HL-60 (cell line): ENCODE measurements around the gene PNMA1.

Experiments used
- DNase-seq, 2 experiments: peaks; one replicate each; pipeline ENCODE4 v3.0.0-alpha.2; 2010 to 2020; ENCODE audit warnings: low read depth in 1 of 2, low spot score in 1 of 2
- H3K27ac ChIP-seq: fragments of 250-450 bp; sonication (Bioruptor Pico); replicated peaks from 2 replicates; pipeline ENCODE4 v1.5.1; 2020; ENCODE audit warnings: mild to moderate bottlenecking, moderate library complexity
- H3K27me3 ChIP-seq: fragments of 250-450 bp; sonication (Bioruptor Pico); 2 replicates; pipeline ENCODE4 v1.5.1; 2021; ENCODE audit warnings: mild to moderate bottlenecking, moderate library complexity; ENCODE audit not compliant: insufficient read depth, poor library complexity, severe bottlenecking
- H3K4me3 ChIP-seq: replicated peaks from 2 replicates; pipeline ENCODE4 v1.5.1; 2011; ENCODE audit warnings: mild to moderate bottlenecking, control low read depth, low read length; ENCODE audit not compliant: insufficient read depth
- CTCF ChIP-seq: IDR thresholded peaks from one replicate; pipeline ENCODE4 v1.5.1; 2011; ENCODE audit warnings: low read length, control low read depth, inconsistent platforms; ENCODE audit not compliant: insufficient read depth
- GABPA ChIP-seq: IDR thresholded peaks from 2 replicates; pipeline ENCODE4 v1.6.1; 2012; ENCODE audit warnings: low read depth
- POLR2AphosphoS5 ChIP-seq: IDR thresholded peaks from 2 replicates; pipeline ENCODE4 v1.6.1; 2012; ENCODE audit warnings: low read depth
- REST ChIP-seq: IDR thresholded peaks from 2 replicates; pipeline ENCODE4 v1.6.1; 2012; ENCODE audit warnings: low read depth; ENCODE audit not compliant: insufficient replicate concordance
- SPI1 ChIP-seq: IDR thresholded peaks from 2 replicates; pipeline ENCODE4 v1.6.1; 2012; ENCODE audit warnings: low read depth, mild to moderate bottlenecking, borderline replicate concordance

PNMA1 gene

GRCh38 chr14:73695082-73695481 lies 19.1 kb downstream of the PNMA1 start:
- TF ChIP-seq REST (no peak), POLR2AphosphoS5 (no peak), SPI1 (no peak), GABPA (no peak), CTCF (no peak)
- no peaks in the 10 kb centered on the region for H3K27me3 ChIP-seq
- no peak for DNase-seq
- H3K4me3 ChIP-seq, result no peak overlapping the region
- no peak overlapping the region for H3K27ac ChIP-seq

GRCh38 chr14:73694083-73694482 lies 20.1 kb downstream of the PNMA1 start:
- Histone ChIP-seq H3K27me3 (no peaks in the 10 kb centered on the region), H3K4me3 (no peak overlapping the region), H3K27ac (no peak overlapping the region)
- TF ChIP-seq POLR2AphosphoS5, result no peak
- TF ChIP-seq REST, result no peak
- TF ChIP-seq GABPA, result no peak
- TF ChIP-seq SPI1, result no peak
- TF ChIP-seq CTCF, result no peak
- DNase-seq, result no peak

- TF ChIP-seq POLR2AphosphoS5 (no peak), GABPA (no peak), SPI1 (no peak), REST (no peak), CTCF (no peak)
- no peak for DNase-seq
- no peak overlapping the region for H3K4me3 ChIP-seq
- H3K27ac ChIP-seq, result no peak overlapping the region
- no peaks in the 10 kb centered on the region for H3K27me3 ChIP-seq
These were observed 27.3 kb downstream of the PNMA1 start for GRCh38 chr14:73686901-73687300.
